Astrocyte (in vitro differentiated cells and primary cell): ENCODE measurements around the gene SYCE1.
"Not testable (repeated sequence)": the region's sequence is repeated elsewhere in the genome, so short reads cannot be mapped to it uniquely, and the experiment has no call there.

Experiments used
- CTCF ChIP-seq: IDR thresholded peaks from 2 replicates; pipeline ENCODE4 v1.5.1; 2011; ENCODE audit warnings: low read depth, mild to moderate bottlenecking, inconsistent platforms, low read length, moderate library complexity; ENCODE audit not compliant: insufficient read depth
- EZH2 ChIP-seq: IDR thresholded peaks from 2 replicates; pipeline ENCODE4 v1.6.1; 2012; ENCODE audit warnings: mild to moderate bottlenecking, low read length, inconsistent platforms; ENCODE audit not compliant: insufficient read depth

DNA sequence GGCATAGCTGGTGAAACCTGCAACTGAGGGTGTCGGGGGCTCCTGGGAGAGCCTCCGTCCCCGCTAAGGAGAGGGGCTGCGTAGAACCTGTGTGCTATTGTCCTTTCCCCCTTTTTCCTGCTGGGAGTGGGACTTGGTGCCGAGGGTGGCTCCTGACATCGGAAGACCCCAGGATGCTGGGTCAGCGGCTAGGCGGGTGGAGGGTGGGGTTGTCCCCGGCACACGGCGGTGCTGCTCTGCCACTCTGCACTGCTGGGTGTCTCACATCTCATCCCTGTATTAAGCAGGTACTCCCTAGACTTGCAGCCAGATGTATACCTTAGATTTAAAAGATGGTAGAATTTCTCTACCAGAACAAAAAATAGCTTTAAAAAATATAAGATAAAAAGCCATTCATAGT lies 6.7 kb upstream of the SYCE1 start:
- not testable (repeated sequence) for TF ChIP-seq CTCF, EZH2
